HepG2 (cell line): ENCODE data around the gene NLRC4. TPM values are rescaled to one million over a fixed set of nuclear protein-coding genes. Genes with fewer than 3 reads are reported as not detected.
A peak's percentile ranks its signal among the peaks of the same experiment; 100 is the strongest.

ENCODE experiments used
- ATAC-seq: fragments of 200-7000 bp; cut with Tn5 transposase; 3 replicates; pipeline ENCODE4 v1.9.1; 2020; ENCODE audit warnings: mild to moderate bottlenecking, moderate library complexity
- BruUV-seq: library from RNA; stranded (reverse); fragments of 400-500 nt; replicated peaks from 2 replicates; lab custom pipeline; 2021; lab: Mats Ljungman, UMichigan
- CTCF ChIA-PET: fragments of 300-600 bp; formaldehyde crosslinking; extraction: SDS; loops from one replicate; lab custom pipeline; 2021; ENCODE audit warnings: low total read pairs, inconsistent platforms, low intra/inter-chr PET ratio; lab: Yijun Ruan, JAX
- POLR2A ChIA-PET: fragments of 350-600 bp; sonication (Branson Sonifier 250); formaldehyde crosslinking; loops from one replicate; lab custom pipeline; 2020; ENCODE audit warnings: antibody characterized with exemption, inconsistent platforms; lab: Yijun Ruan, JAX
- DNase-seq: peaks from one replicate; pipeline ENCODE4 v3.0.0-alpha.2; 2015; ENCODE audit warnings: low spot score
- FAIRE-seq: peaks from 3 replicates; lab custom pipeline; 2011; peaks lifted over from hg19 to GRCh38; lab: Jason Lieb, UNC
- H2AFZ ChIP-seq: one replicate; pipeline ENCODE4 v1.6.1; 2011; ENCODE audit warnings: low read length, inconsistent platforms
- H3K27ac ChIP-seq: fragments of 300-600 bp; 3 replicates; pipeline ENCODE4 v1.8.0; 2011; ENCODE audit warnings: mixed run types, mild to moderate bottlenecking, mixed read lengths, low read length, inconsistent platforms; ENCODE audit not compliant: insufficient read depth; ENCODE audit errors: extremely low read length
- H3K27me3 ChIP-seq, 2 experiments: fragments of 200-600 bp in 1 of 2; 2 replicates in 1 of 2; 3 replicates in 1 of 2; pipeline versions ENCODE4 v1.6.0 to v1.8.0; 2011; ENCODE audit warnings: low read length in 2 of 2, mild to moderate bottlenecking in 2 of 2, moderate library complexity in 2 of 2, inconsistent platforms in 1 of 2; ENCODE audit not compliant: insufficient read depth in 2 of 2, control insufficient read depth in 1 of 2
- H3K36me3 ChIP-seq, 2 experiments: fragments of 200-600 bp in 1 of 2; replicated peaks in 1 of 2; 2 replicates in 1 of 2; 3 replicates in 1 of 2; pipeline versions ENCODE4 v1.5.1 to v1.8.0; 2011; ENCODE audit warnings: low read length in 2 of 2, inconsistent platforms in 1 of 2; ENCODE audit not compliant: insufficient read depth in 2 of 2, control insufficient read depth in 1 of 2
- H3K4me1 ChIP-seq: 2 replicates; pipeline ENCODE4 v1.5.1; 2012; ENCODE audit warnings: low read length, inconsistent platforms; ENCODE audit not compliant: insufficient read depth
- H3K4me2 ChIP-seq: 2 replicates; pipeline ENCODE4 v1.6.0; 2011; ENCODE audit warnings: low read depth, low read length, inconsistent platforms
- H3K4me3 ChIP-seq, 3 experiments: fragments of 200-600 bp in 1 of 3; sonication (generic), shearing (Covaris generic) in 1 of 3; replicated peaks in 1 of 3; 2 replicates each; pipeline ENCODE4 v1.5.1; 2011 to 2016; ENCODE audit warnings: low read length in 3 of 3, inconsistent platforms in 2 of 3, low read depth in 2 of 3, mild to moderate bottlenecking in 2 of 3, control low read depth in 1 of 3, mixed read lengths in 1 of 3; ENCODE audit not compliant: insufficient read depth in 1 of 3
- H3K79me2 ChIP-seq: one replicate; pipeline ENCODE4 v1.6.1; 2011; ENCODE audit warnings: low read length, inconsistent platforms; ENCODE audit not compliant: insufficient read depth
- H3K9ac ChIP-seq: 2 replicates; pipeline ENCODE4 v1.6.0; 2011; ENCODE audit warnings: mild to moderate bottlenecking, low read depth, low read length, inconsistent platforms; ENCODE audit not compliant: insufficient read depth
- H3K9me3 ChIP-seq: 2 replicates; pipeline ENCODE4 v1.5.1; 2012; ENCODE audit warnings: mild to moderate bottlenecking, low read length
- H4K20me1 ChIP-seq: 2 replicates; pipeline ENCODE4 v1.6.0; 2011; ENCODE audit warnings: inconsistent platforms, mild to moderate bottlenecking, low read length, moderate library complexity; ENCODE audit not compliant: insufficient read depth
- ATF7 ChIP-seq, 2 experiments: fragments of 450-650 bp in 1 of 2; sonication (generic) in 1 of 2; formaldehyde crosslinking in 1 of 2; IDR thresholded peaks; 2 replicates each; pipeline versions ENCODE4 v1.4.0 to v1.6.1; 2016 to 2020; ENCODE audit warnings: antibody characterized with exemption in 1 of 2, mild to moderate bottlenecking in 1 of 2, missing genetic modification reagents in 1 of 2
- BHLHE40 ChIP-seq: IDR thresholded peaks from 2 replicates; pipeline ENCODE4 v1.6.1; 2011; ENCODE audit warnings: low read length, improper control_type of control experiment
- ELF1 ChIP-seq: sonication (generic); formaldehyde crosslinking; IDR thresholded peaks from 2 replicates; pipeline ENCODE4 v1.4.0; 2020; ENCODE audit warnings: missing genetic modification reagents
- NAIF1 ChIP-seq: sonication (generic); formaldehyde crosslinking; IDR thresholded peaks from 2 replicates; pipeline ENCODE4 v1.5.0; 2020; ENCODE audit warnings: mild to moderate bottlenecking, missing genetic modification reagents, borderline replicate concordance
- NFIC ChIP-seq: IDR thresholded peaks from 2 replicates; pipeline ENCODE4 v1.6.1; 2012; ENCODE audit warnings: mild to moderate bottlenecking, low read length, inconsistent platforms
- RFXANK ChIP-seq: IDR thresholded peaks from 2 replicates; pipeline ENCODE4 v1.6.1; 2016
- TCF7 ChIP-seq: sonication (generic); IDR thresholded peaks from 2 replicates; pipeline ENCODE4 v1.6.1; 2016; ENCODE audit warnings: antibody characterized with exemption, low read depth
- ZNF282 ChIP-seq: fragments of 450-650 bp; IDR thresholded peaks from 2 replicates; pipeline ENCODE4 v1.6.1; 2018; ENCODE audit not compliant: partially characterized antibody
- ZNF530 ChIP-seq: sonication (generic); formaldehyde crosslinking; IDR thresholded peaks from 2 replicates; pipeline ENCODE4 v1.5.0; 2020; ENCODE audit warnings: low read depth, mild to moderate bottlenecking, missing genetic modification reagents
- ZNF605 ChIP-seq: sonication (generic); formaldehyde crosslinking; IDR thresholded peaks from 2 replicates; pipeline ENCODE4 v1.8.0; 2022; ENCODE audit warnings: mild to moderate bottlenecking, missing genetic modification reagents
- WGBS: methylation state at CpG from one replicate; pipeline ENCODE4 v1.1.6; 2017; ENCODE audit warnings: low lambda C conversion rate; 5-methylcytosine and 5-hydroxymethylcytosine counted together
- in situ Hi-C: cut with HindIII; loops from 2 replicates; pipeline ENCODE4 v1.10.0; 2017; ENCODE audit warnings: low pct_unique_long_range_greater_than_20kb; ENCODE audit not compliant: extremely low pct_ligation_motif_present
- intact Hi-C: fragments of 100-400 bp; cut with micrococcal nuclease; formaldehyde crosslinking; loops from one replicate; pipeline ENCODE4 v1.10.0; 2022; ENCODE audit not compliant: unreplicated experiment
- polyA plus RNA-seq, 8 experiments: library from polyadenylated mRNA; depleted of rRNA in 3 of 8; stranded (reverse) in 7 of 8; unstranded in 1 of 8; fragments of >200 nt; fragmentation: Illumina TruSeq in 4 of 8; extraction: Trizol in 4 of 8; gene quantifications; 2 replicates each; pipeline versions ENCODE4 v1.2.1 to v1.2.3, GENCODE V29; 2011 to 2016; ENCODE audit warnings: low read depth in 4 of 8, missing spikeins in 1 of 8, mixed read lengths in 1 of 8; ENCODE audit not compliant: insufficient read depth in 1 of 8
- total RNA-seq, 5 experiments: library from RNA; depleted of rRNA; stranded (reverse); fragments of >200 nt; fragmentation: Illumina TruSeq; extraction: Trizol; gene quantifications; 2 replicates each; pipeline ENCODE4 v1.2.3, GENCODE V29; 2016; ENCODE audit warnings: low read depth in 1 of 5
- TF ChIP-seq, protein P1 (sequence below), 2 experiments: IDR thresholded peaks; 2 replicates each; pipeline ENCODE4 v1.6.1; 2011 to 2012; ENCODE audit warnings: low read length in 2 of 2, borderline replicate concordance in 1 of 2, low read depth in 1 of 2, mild to moderate bottlenecking in 1 of 2, moderate library complexity in 1 of 2
- TF ChIP-seq, protein P2 (sequence below): IDR thresholded peaks from 2 replicates; pipeline ENCODE4 v1.6.1; 2018; ENCODE audit warnings: missing genetic modification reagents

Gene NLRC4
- total and polyA plus RNA-seq, 2 of the 13 experiments (the other 11 are each of a cell fraction or from before 2014, with no cell fraction given), result 0.15 to 0.29 TPM

DNA sequence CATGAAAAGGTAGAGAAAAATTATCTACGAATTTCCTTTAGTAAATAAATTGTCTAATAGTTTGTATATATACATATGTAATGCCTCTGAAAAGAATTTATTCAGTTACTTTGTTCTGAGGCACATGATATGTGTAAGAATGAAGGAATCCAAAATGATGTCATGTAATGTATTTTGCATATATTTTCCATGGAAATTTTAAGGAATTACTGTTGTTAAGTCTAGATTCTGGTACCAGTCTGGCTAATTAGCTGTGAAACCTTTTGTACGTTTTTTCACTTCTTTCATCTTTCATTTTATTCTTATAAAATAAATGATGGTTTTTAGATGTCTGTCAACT, 25.3 kb upstream of the NLRC4 start:
- peaks cover 25% of the 10 kb centered on the region for H3K4me1 ChIP-seq
- H3K9me3 ChIP-seq, result no peaks in the 10 kb centered on the region
- WGBS, result 97% methylated on average over 2 of the region's 2 CpGs
- no peak for DNase-seq
- POLR2A ChIA-PET, result interaction anchor here (0.6 to 1.8 kb wide), 3 partner anchors 10 to 124 kb away, joined by 3 to 7 read pairs (median 3); partner anchors contain the start of gene SLC30A6
- H3K36me3 ChIP-seq, result peaks cover 0 to 18% of the 10 kb centered on the region in 2 experiments; a peak in 2 of 5 replicates
- BruUV-seq, result no TSS peak
- CTCF ChIA-PET, result no interaction called here
- no peak overlapping the region for H3K9ac ChIP-seq
- H3K27ac ChIP-seq, result no peak overlapping the region
- H3K27me3 ChIP-seq, result no peaks in the 10 kb centered on the region
- TF ChIP-seq ZNF282 (no peak), ATF7 (IDR thresholded peaks at IDR 0.05) (peak; percentile 28; the same call in 1 of the 2 replicates), ATF7 (CRISPR knock-in tag; IDR thresholded peaks at IDR 0.05) (no peak), ZNF605 (CRISPR knock-in tag) (no peak)
- H3K4me2 ChIP-seq, result no peak overlapping the region
- no peak overlapping the region for H2AFZ ChIP-seq
- no peak overlapping the region for H3K4me3 ChIP-seq
- intact Hi-C loops, result no loop called here
- H4K20me1 ChIP-seq, result no peaks in the 10 kb centered on the region
- no peak for FAIRE-seq
- H3K79me2 ChIP-seq, result peaks cover 20% of the 10 kb centered on the region
- in situ Hi-C loops, result no loop called here
- no peak for ATAC-seq

DNA sequence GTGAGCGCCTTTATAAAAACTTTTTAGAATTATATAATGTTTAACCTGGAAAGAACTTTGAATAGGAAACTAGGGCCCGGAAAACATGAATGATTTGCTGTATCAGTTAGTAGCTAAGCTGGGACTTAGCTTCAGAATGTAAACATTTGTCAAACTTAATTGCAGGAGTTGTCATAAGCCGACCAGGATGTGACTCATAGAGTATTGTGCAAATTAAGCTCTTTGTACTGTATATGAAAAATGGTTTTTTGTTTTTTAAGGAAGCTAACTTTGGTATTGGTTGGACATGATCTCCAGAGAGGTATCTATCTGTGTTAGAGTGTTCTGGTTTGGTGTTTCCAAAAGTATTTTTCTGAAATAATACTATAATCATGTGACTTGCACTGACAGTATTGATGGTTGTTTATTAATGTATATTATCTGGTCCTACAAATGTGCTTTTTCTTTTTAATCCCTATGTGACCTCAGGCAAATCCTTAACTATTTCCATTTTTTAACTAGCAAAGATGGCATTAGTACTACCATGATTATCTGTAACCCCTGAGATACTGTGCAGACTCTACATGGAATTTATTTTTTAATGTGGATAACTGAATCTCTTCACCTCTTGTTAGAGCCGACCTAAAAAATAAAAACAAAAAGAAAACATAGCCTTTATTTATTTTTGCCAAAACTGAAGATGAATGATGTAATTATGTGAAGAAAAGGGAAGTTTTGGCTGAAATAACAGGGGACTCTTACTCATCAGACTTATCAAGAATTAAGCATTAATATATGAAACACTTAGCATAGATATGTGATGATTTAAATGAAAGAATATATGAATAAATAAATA, 24.7 kb upstream of the NLRC4 start:
- BruUV-seq, result no TSS peak
- POLR2A ChIA-PET, result interaction anchor here (0.7 to 1.9 kb wide), 11 partner anchors 10 to 284 kb away, joined by 3 to 11 read pairs (median 3); partner anchors contain the start of genes NLRC4, SLC30A6 and YIPF4
- Histone ChIP-seq H3K4me2 (peak overlapping the region; percentile 33; the same call in 1 of the 2 replicates), H3K4me1 (peaks cover 30% of the 10 kb centered on the region), H3K27ac (peak overlapping the region; percentile 56), H4K20me1 (no peaks in the 10 kb centered on the region), H3K36me3 (peaks cover 2 to 23% of the 10 kb centered on the region in 2 experiments; a peak in 3 of 5 replicates), H3K79me2 (peaks cover 20% of the 10 kb centered on the region), H2AFZ (no peak overlapping the region), H3K27me3 (no peaks in the 10 kb centered on the region), H3K4me3 (no peak overlapping the region; a peak in 1 of 6 replicates), H3K9ac (no peak overlapping the region; the same call in 1 of the 2 replicates), H3K9me3 (no peaks in the 10 kb centered on the region)
- intact Hi-C loops, result no loop called here
- ATAC-seq (peak; percentile 81), DNase-seq (peak; percentile 80), FAIRE-seq (no peak)
- 34% methylated on average over 4 of the region's 4 CpGs for WGBS
- CTCF ChIA-PET, result no interaction called here
- in situ Hi-C loops, result no loop called here
- peak; percentile 61; the same call in 1 of the 2 replicates for TF ChIP-seq NFIC
- no peak for TF ChIP-seq ELF1
- TF ChIP-seq, protein P1, sequence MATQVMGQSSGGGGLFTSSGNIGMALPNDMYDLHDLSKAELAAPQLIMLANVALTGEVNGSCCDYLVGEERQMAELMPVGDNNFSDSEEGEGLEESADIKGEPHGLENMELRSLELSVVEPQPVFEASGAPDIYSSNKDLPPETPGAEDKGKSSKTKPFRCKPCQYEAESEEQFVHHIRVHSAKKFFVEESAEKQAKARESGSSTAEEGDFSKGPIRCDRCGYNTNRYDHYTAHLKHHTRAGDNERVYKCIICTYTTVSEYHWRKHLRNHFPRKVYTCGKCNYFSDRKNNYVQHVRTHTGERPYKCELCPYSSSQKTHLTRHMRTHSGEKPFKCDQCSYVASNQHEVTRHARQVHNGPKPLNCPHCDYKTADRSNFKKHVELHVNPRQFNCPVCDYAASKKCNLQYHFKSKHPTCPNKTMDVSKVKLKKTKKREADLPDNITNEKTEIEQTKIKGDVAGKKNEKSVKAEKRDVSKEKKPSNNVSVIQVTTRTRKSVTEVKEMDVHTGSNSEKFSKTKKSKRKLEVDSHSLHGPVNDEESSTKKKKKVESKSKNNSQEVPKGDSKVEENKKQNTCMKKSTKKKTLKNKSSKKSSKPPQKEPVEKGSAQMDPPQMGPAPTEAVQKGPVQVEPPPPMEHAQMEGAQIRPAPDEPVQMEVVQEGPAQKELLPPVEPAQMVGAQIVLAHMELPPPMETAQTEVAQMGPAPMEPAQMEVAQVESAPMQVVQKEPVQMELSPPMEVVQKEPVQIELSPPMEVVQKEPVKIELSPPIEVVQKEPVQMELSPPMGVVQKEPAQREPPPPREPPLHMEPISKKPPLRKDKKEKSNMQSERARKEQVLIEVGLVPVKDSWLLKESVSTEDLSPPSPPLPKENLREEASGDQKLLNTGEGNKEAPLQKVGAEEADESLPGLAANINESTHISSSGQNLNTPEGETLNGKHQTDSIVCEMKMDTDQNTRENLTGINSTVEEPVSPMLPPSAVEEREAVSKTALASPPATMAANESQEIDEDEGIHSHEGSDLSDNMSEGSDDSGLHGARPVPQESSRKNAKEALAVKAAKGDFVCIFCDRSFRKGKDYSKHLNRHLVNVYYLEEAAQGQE (IDR thresholded peaks at IDR 0.05; ENCODE audit: borderline replicate concordance in 1 of 2, low read depth in 1 of 2, low read length in 2 of 2), result no peak
- TF ChIP-seq ZNF530 (CRISPR knock-in tag), result no peak
- TF ChIP-seq NAIF1, result no peak
- no peak for TF ChIP-seq BHLHE40
- 0 out of 2 replicates have a peak, but pooled peaks have one; percentile 26 for TF ChIP-seq TCF7
- TF ChIP-seq RFXANK (CRISPR knock-in tag), result no peak
- TF ChIP-seq, protein P2, sequence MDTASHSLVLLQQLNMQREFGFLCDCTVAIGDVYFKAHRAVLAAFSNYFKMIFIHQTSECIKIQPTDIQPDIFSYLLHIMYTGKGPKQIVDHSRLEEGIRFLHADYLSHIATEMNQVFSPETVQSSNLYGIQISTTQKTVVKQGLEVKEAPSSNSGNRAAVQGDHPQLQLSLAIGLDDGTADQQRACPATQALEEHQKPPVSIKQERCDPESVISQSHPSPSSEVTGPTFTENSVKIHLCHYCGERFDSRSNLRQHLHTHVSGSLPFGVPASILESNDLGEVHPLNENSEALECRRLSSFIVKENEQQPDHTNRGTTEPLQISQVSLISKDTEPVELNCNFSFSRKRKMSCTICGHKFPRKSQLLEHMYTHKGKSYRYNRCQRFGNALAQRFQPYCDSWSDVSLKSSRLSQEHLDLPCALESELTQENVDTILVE, result peak; percentile 82; the same call in 1 of the 2 replicates
